MCF 10A (cell line): ENCODE results near the gene PBX1. TPM values are rescaled to one million over a fixed set of nuclear protein-coding genes. Genes with fewer than 3 reads are reported as not detected.

Source experiments
- BruUV-seq: library from RNA; stranded (reverse); fragments of 400-500 nt; replicated peaks from 2 replicates; lab custom pipeline; 2021; lab: Mats Ljungman, UMichigan
- CTCF ChIA-PET: fragments of 300-600 bp; sonication (Branson Sonifier 250); formaldehyde crosslinking; extraction: SDS; loops from one replicate; lab custom pipeline; 2021; ENCODE audit warnings: antibody characterized with exemption, inconsistent platforms; lab: Yijun Ruan, JAX
- POLR2A ChIA-PET: fragments of 300-600, 350-650 bp; sonication (Branson Sonifier 250); formaldehyde crosslinking; extraction: SDS; loops from one replicate; lab custom pipeline; 2020; ENCODE audit warnings: antibody characterized with exemption, inconsistent platforms; lab: Yijun Ruan, JAX
- DNase-seq: peaks from one replicate; pipeline ENCODE4 v3.0.0-alpha.2; 2018; ENCODE audit not compliant: unreplicated experiment
- H3K27ac Mint-ChIP-seq: one replicate; pipeline ENCODE4 v1.8.0; 2022; ENCODE audit warnings: mild to moderate bottlenecking, low read depth, mixed read lengths; ENCODE audit not compliant: unreplicated experiment
- H3K27me3 Mint-ChIP-seq: one replicate; pipeline ENCODE4 v1.8.0; 2022; ENCODE audit warnings: mixed read lengths; ENCODE audit not compliant: insufficient read depth, unreplicated experiment
- H3K36me3 Mint-ChIP-seq: one replicate; pipeline ENCODE4 v1.8.0; 2022; ENCODE audit warnings: mild to moderate bottlenecking, moderate library complexity, mixed read lengths; ENCODE audit not compliant: insufficient read depth, unreplicated experiment
- H3K4me1 Mint-ChIP-seq: one replicate; pipeline ENCODE4 v1.8.0; 2022; ENCODE audit warnings: mixed read lengths; ENCODE audit not compliant: insufficient read depth, unreplicated experiment
- H3K4me3 Mint-ChIP-seq: one replicate; pipeline ENCODE4 v1.8.0; 2022; ENCODE audit warnings: mild to moderate bottlenecking, moderate library complexity, mixed read lengths; ENCODE audit not compliant: unreplicated experiment
- H3K9me3 Mint-ChIP-seq: one replicate; pipeline ENCODE4 v1.8.0; 2022; ENCODE audit warnings: mixed read lengths; ENCODE audit not compliant: unreplicated experiment
- CTCF ChIP-seq: fragments of 200-600 bp; IDR thresholded peaks from one replicate; pipeline ENCODE4 v1.8.0; 2022; ENCODE audit warnings: antibody characterized with exemption, mild to moderate bottlenecking; ENCODE audit not compliant: unreplicated experiment
- intact Hi-C: fragments of 100-400 bp; cut with micrococcal nuclease; formaldehyde crosslinking; loops from 2 replicates; pipeline ENCODE4 v1.14.1; 2022
- total RNA-seq: library from RNA; stranded (reverse); gene quantifications from 2 replicates; pipeline ENCODE4 v1.2.3, GENCODE V29; 2022

The PBX1 gene
- total RNA-seq, 1 experiment from 2014 or later: 5.8 TPM

GRCh38 chr1:164733070-164733469 lies 174.1 kb downstream of the PBX1 start:
- DNase-seq: peak; percentile 56
- Mint-ChIP-seq H3K9me3 (no peaks in the 10 kb centered on the region), H3K4me3 (no peak overlapping the region), H3K36me3 (no peaks in the 10 kb centered on the region), H3K27me3 (no peaks in the 10 kb centered on the region), H3K4me1 (peaks cover 20% of the 10 kb centered on the region), H3K27ac (no peak overlapping the region)
- BruUV-seq: no TSS peak
- ChIA-PET CTCF (no interaction called here), POLR2A (interaction anchor here (1.0 kb wide), 1 partner anchor 25 kb away, joined by 4 read pairs; no protein-coding TSS in a partner anchor)
- TF ChIP-seq CTCF: no peak
- intact Hi-C loops: no loop called here

GRCh38 chr1:164733734-164734133 lies 174.8 kb downstream of the PBX1 start:
- BruUV-seq: no TSS peak
- Mint-ChIP-seq H3K27ac (no peak overlapping the region), H3K9me3 (no peaks in the 10 kb centered on the region), H3K4me1 (peaks cover 20% of the 10 kb centered on the region), H3K36me3 (no peaks in the 10 kb centered on the region), H3K27me3 (no peaks in the 10 kb centered on the region), H3K4me3 (no peak overlapping the region)
- intact Hi-C loops: no loop called here
- TF ChIP-seq CTCF: no peak
- no peak for DNase-seq
- CTCF ChIA-PET: no interaction called here
- POLR2A ChIA-PET: interaction anchor here (0.6 to 1.0 kb wide), 2 partner anchors 25 to 1630 kb away, joined by 3 to 4 read pairs; no protein-coding TSS in a partner anchor

- Mint-ChIP-seq H3K36me3 (no peaks in the 10 kb centered on the region), H3K9me3 (no peaks in the 10 kb centered on the region), H3K4me3 (no peak overlapping the region), H3K27ac (peak overlapping the region; percentile 20), H3K27me3 (no peaks in the 10 kb centered on the region), H3K4me1 (peaks cover 20% of the 10 kb centered on the region)
- ChIA-PET CTCF (interaction anchor here (0.5 to 1.7 kb wide), 11 partner anchors 10 to 918 kb away, joined by 3 to 5 read pairs (median 3); no protein-coding TSS in a partner anchor), POLR2A (interaction anchor here (0.6 to 2.7 kb wide), 7 partner anchors 9 to 39 kb away, joined by 3 to 8 read pairs (median 4); no protein-coding TSS in a partner anchor)
- DNase-seq: peak; percentile 28
- intact Hi-C loops: no loop called here
- no TSS peak for BruUV-seq
- TF ChIP-seq CTCF: no peak
Observed at GRCh38 chr1:164735315-164736052, 176.5 kb downstream of the PBX1 start.

- no TSS peak for BruUV-seq
- no peak for DNase-seq
- CTCF ChIA-PET: interaction anchor here (0.5 to 1.7 kb wide), 12 partner anchors 9 to 919 kb away, joined by 3 to 5 read pairs (median 3); no protein-coding TSS in a partner anchor
- H3K27ac Mint-ChIP-seq: no peak overlapping the region
- H3K27me3 Mint-ChIP-seq: no peaks in the 10 kb centered on the region
- POLR2A ChIA-PET: interaction anchor here (1.2 to 2.7 kb wide), 5 partner anchors 10 to 37 kb away, joined by 3 to 8 read pairs (median 5); no protein-coding TSS in a partner anchor
- H3K36me3 Mint-ChIP-seq: no peaks in the 10 kb centered on the region
- intact Hi-C loops: no loop called here
- peaks cover 20% of the 10 kb centered on the region for H3K4me1 Mint-ChIP-seq
- no peak for TF ChIP-seq CTCF
- no peak overlapping the region for H3K4me3 Mint-ChIP-seq
- H3K9me3 Mint-ChIP-seq: no peaks in the 10 kb centered on the region
Observed at GRCh38 chr1:164736137-164736536, 177.2 kb downstream of the PBX1 start.
